Measurements from ENCODE around the gene UBE2M.

UBE2M gene

GRCh38 chr19:58562122-58563033 lies 4.0 kb upstream of the UBE2M start:
- H2BK12ac ChIP-seq (ENCODE audit: low read length in 2 of 2) = no peak overlapping the region
- peak overlapping the region; percentile 74 for H3K9ac ChIP-seq (ENCODE audit: low read length)
- H4K8ac ChIP-seq (ENCODE audit: low read length) = peak overlapping the region; percentile 82
- 52% methylated on average over 102 of the region's 107 CpGs for WGBS
- no peak overlapping the region for H2AK5ac ChIP-seq (ENCODE audit: low read length, severe bottlenecking)
- peak overlapping the region in 1 of 2 experiments; percentile 9 for H3K4ac ChIP-seq (ENCODE audit: low read depth in 1 of 2, low read length in 2 of 2)
- H3K27me3 ChIP-seq (ENCODE audit: control insufficient read depth in 1 of 2, insufficient read depth in 1 of 2, low read length in 2 of 2) = no peaks in the 10 kb centered on the region
- peak overlapping the region in 1 of 2 experiments; percentile 32 for H3K18ac ChIP-seq (ENCODE audit: low read depth in 1 of 2, low read length in 2 of 2)
- H2BK120ac ChIP-seq (ENCODE audit: low read depth, low read length) = no peak overlapping the region
- no peak overlapping the region for H2BK15ac ChIP-seq (ENCODE audit: low read depth, poor library complexity, severe bottlenecking)
- H2AFZ ChIP-seq (ENCODE audit: low read depth, low read length) = no peak overlapping the region
- no peak overlapping the region for H3K4me2 ChIP-seq (ENCODE audit: low read length, poor library complexity, severe bottlenecking)
- H3K14ac ChIP-seq (ENCODE audit: low read length in 2 of 2) = no peak overlapping the region
- no peak for DNase-seq
- H3K27ac ChIP-seq (ENCODE audit: low read length, poor library complexity, severe bottlenecking) = no peak overlapping the region
- peaks cover 13 to 21% of the 10 kb centered on the region in 2 experiments for H3K36me3 ChIP-seq (ENCODE audit: control insufficient read depth in 1 of 2, insufficient read depth in 2 of 2, low read depth in 1 of 2, low read length in 2 of 2)
- H3K79me1 ChIP-seq (replicated peaks; ENCODE audit: low read length, poor library complexity, severe bottlenecking) = peaks cover 26% of the 10 kb centered on the region
- no peak overlapping the region for H2BK5ac ChIP-seq (ENCODE audit: low read depth, low read length, poor library complexity, severe bottlenecking)
- peaks cover 19% of the 10 kb centered on the region for H3K4me1 ChIP-seq (ENCODE audit: control insufficient read depth, insufficient read depth, low read depth, low read length)
- no peaks in the 10 kb centered on the region for H3K9me3 ChIP-seq (ENCODE audit: control insufficient read depth, low read length)
- peak overlapping the region; percentile 70 for H4K91ac ChIP-seq (ENCODE audit: low read length)
- H3K23ac ChIP-seq (ENCODE audit: low read length in 2 of 2) = peak overlapping the region in 1 of 2 experiments; percentile 0
- peak overlapping the region; percentile 26 to 70 for H3K4me3 ChIP-seq (ENCODE audit: insufficient read depth in 1 of 2, low read depth in 1 of 2, low read length in 2 of 2)

- no peak overlapping the region for H3K4ac ChIP-seq (ENCODE audit: low read depth in 1 of 2, low read length in 2 of 2)
- H3K27ac ChIP-seq (ENCODE audit: low read length, poor library complexity, severe bottlenecking) = no peak overlapping the region
- 92% methylated on average over 16 of the region's 16 CpGs for WGBS
- H3K4me3 ChIP-seq (ENCODE audit: insufficient read depth in 1 of 2, low read depth in 1 of 2, low read length in 2 of 2) = peak overlapping the region in 1 of 2 experiments; percentile 70
- no peak overlapping the region for H2BK120ac ChIP-seq (ENCODE audit: low read depth, low read length)
- H3K9me3 ChIP-seq (ENCODE audit: control insufficient read depth, low read length) = no peaks in the 10 kb centered on the region
- DNase-seq = no peak
- H3K23ac ChIP-seq (ENCODE audit: low read length in 2 of 2) = no peak overlapping the region
- no peak overlapping the region for H2AK5ac ChIP-seq (ENCODE audit: low read length, severe bottlenecking)
- peak overlapping the region; percentile 74 for H3K9ac ChIP-seq (ENCODE audit: low read length)
- no peak overlapping the region for H2BK12ac ChIP-seq (ENCODE audit: low read length in 2 of 2)
- H3K4me1 ChIP-seq (ENCODE audit: control insufficient read depth, insufficient read depth, low read depth, low read length) = peaks cover 27% of the 10 kb centered on the region
- H4K91ac ChIP-seq (ENCODE audit: low read length) = peak overlapping the region; percentile 37
- H3K36me3 ChIP-seq (ENCODE audit: control insufficient read depth in 1 of 2, insufficient read depth in 2 of 2, low read depth in 1 of 2, low read length in 2 of 2) = peaks cover 8 to 22% of the 10 kb centered on the region in 2 experiments
- no peak overlapping the region for H2BK5ac ChIP-seq (ENCODE audit: low read depth, low read length, poor library complexity, severe bottlenecking)
- H3K14ac ChIP-seq (ENCODE audit: low read length in 2 of 2) = no peak overlapping the region
- H4K8ac ChIP-seq (ENCODE audit: low read length) = peak overlapping the region; percentile 82
- no peak overlapping the region for H2BK15ac ChIP-seq (ENCODE audit: low read depth, poor library complexity, severe bottlenecking)
- H3K18ac ChIP-seq (ENCODE audit: low read depth in 1 of 2, low read length in 2 of 2) = no peak overlapping the region
- H3K79me1 ChIP-seq (replicated peaks; ENCODE audit: low read length, poor library complexity, severe bottlenecking) = peaks cover 26% of the 10 kb centered on the region
- H3K4me2 ChIP-seq (ENCODE audit: low read length, poor library complexity, severe bottlenecking) = no peak overlapping the region
- H3K27me3 ChIP-seq (ENCODE audit: control insufficient read depth in 1 of 2, insufficient read depth in 1 of 2, low read length in 2 of 2) = no peaks in the 10 kb centered on the region
- H2AFZ ChIP-seq (ENCODE audit: low read depth, low read length) = no peak overlapping the region
These were observed 3.1 kb upstream of the UBE2M start for GRCh38 chr19:58561373-58562121.

GRCh38 chr19:58560921-58561320 lies 2.5 kb upstream of the UBE2M start:
- no peak overlapping the region for H2BK5ac ChIP-seq (ENCODE audit: low read depth, low read length, poor library complexity, severe bottlenecking)
- H3K79me1 ChIP-seq (replicated peaks; ENCODE audit: low read length, poor library complexity, severe bottlenecking) = peaks cover 26% of the 10 kb centered on the region
- no peak overlapping the region for H2BK12ac ChIP-seq (ENCODE audit: low read length in 2 of 2)
- H3K27me3 ChIP-seq (ENCODE audit: control insufficient read depth in 1 of 2, insufficient read depth in 1 of 2, low read length in 2 of 2) = no peaks in the 10 kb centered on the region
- no peak for DNase-seq
- H3K4me1 ChIP-seq (ENCODE audit: control insufficient read depth, insufficient read depth, low read depth, low read length) = peaks cover 33% of the 10 kb centered on the region
- no peak overlapping the region for H3K18ac ChIP-seq (ENCODE audit: low read depth in 1 of 2, low read length in 2 of 2)
- H3K4ac ChIP-seq (ENCODE audit: low read depth in 1 of 2, low read length in 2 of 2) = no peak overlapping the region
- H3K9me3 ChIP-seq (ENCODE audit: control insufficient read depth, low read length) = no peaks in the 10 kb centered on the region
- H3K14ac ChIP-seq (ENCODE audit: low read length in 2 of 2) = no peak overlapping the region
- H3K9ac ChIP-seq (ENCODE audit: low read length) = no peak overlapping the region
- no peak overlapping the region for H2AFZ ChIP-seq (ENCODE audit: low read depth, low read length)
- H3K27ac ChIP-seq (ENCODE audit: low read length, poor library complexity, severe bottlenecking) = no peak overlapping the region
- no peak overlapping the region for H2BK15ac ChIP-seq (ENCODE audit: low read depth, poor library complexity, severe bottlenecking)
- no peak overlapping the region for H4K8ac ChIP-seq (ENCODE audit: low read length)
- no peak overlapping the region for H2BK120ac ChIP-seq (ENCODE audit: low read depth, low read length)
- H3K4me2 ChIP-seq (ENCODE audit: low read length, poor library complexity, severe bottlenecking) = no peak overlapping the region
- H2AK5ac ChIP-seq (ENCODE audit: low read length, severe bottlenecking) = no peak overlapping the region
- no peak overlapping the region for H4K91ac ChIP-seq (ENCODE audit: low read length)
- H3K36me3 ChIP-seq (ENCODE audit: control insufficient read depth in 1 of 2, insufficient read depth in 2 of 2, low read depth in 1 of 2, low read length in 2 of 2) = peaks cover 10 to 28% of the 10 kb centered on the region in 2 experiments
- H3K4me3 ChIP-seq (ENCODE audit: insufficient read depth in 1 of 2, low read depth in 1 of 2, low read length in 2 of 2) = no peak overlapping the region
- H3K23ac ChIP-seq (ENCODE audit: low read length in 2 of 2) = no peak overlapping the region

All from mesenchymal stem cell (in vitro differentiated cells and primary cell).